Lung (tissue), 16 donors: Measurements from ENCODE around the gene SND1. TPM values are rescaled to one million over a fixed set of nuclear protein-coding genes. Genes with fewer than 3 reads are reported as not detected.

ENCODE experiments used
- ATAC-seq: fragments of 200-7000 bp; cut with Tn5 transposase; one replicate; pipeline ENCODE4 v1.9.1; 2020; ENCODE audit warnings: moderate number of reproducible peaks; ENCODE audit not compliant: insufficient read depth, low FRiP score
- DNase-seq, 3 donors: peaks; one replicate each; pipeline ENCODE4 v3.0.0-alpha.2; 2013 to 2017
- H3K27ac ChIP-seq, 2 donors: one replicate each; pipeline ENCODE4 v1.5.1; 2013; ENCODE audit warnings: mild to moderate bottlenecking in 2 of 2, moderate library complexity in 2 of 2, control low read depth in 1 of 2, inconsistent platforms in 1 of 2, low read depth in 1 of 2, low read length in 1 of 2
- H3K27me3 ChIP-seq, 3 donors: one replicate each; pipeline ENCODE4 v1.5.1; 2013; ENCODE audit warnings: low read length in 2 of 3; ENCODE audit not compliant: control insufficient read depth in 3 of 3, insufficient read depth in 3 of 3
- H3K36me3 ChIP-seq, 4 donors: one replicate each; pipeline ENCODE4 v1.5.1; 2013; ENCODE audit warnings: low read length in 4 of 4, mild to moderate bottlenecking in 1 of 4, moderate library complexity in 1 of 4; ENCODE audit not compliant: control insufficient read depth in 4 of 4, insufficient read depth in 4 of 4
- H3K4me1 ChIP-seq, 5 donors: one replicate each; pipeline ENCODE4 v1.5.1; 2013; ENCODE audit warnings: low read length in 5 of 5, mild to moderate bottlenecking in 2 of 5, moderate library complexity in 1 of 5; ENCODE audit not compliant: control insufficient read depth in 5 of 5, insufficient read depth in 5 of 5
- H3K4me3 ChIP-seq: one replicate; pipeline ENCODE4 v1.5.1; 2013; ENCODE audit warnings: mild to moderate bottlenecking, control low read depth, moderate library complexity
- H3K9ac ChIP-seq, 2 donors: one replicate each; pipeline ENCODE4 v1.5.1; 2013; ENCODE audit warnings: low read length in 2 of 2, control low read depth in 1 of 2; ENCODE audit not compliant: insufficient read depth in 1 of 2
- H3K9me3 ChIP-seq, 4 donors: one replicate each; pipeline ENCODE4 v1.5.1; 2013; ENCODE audit warnings: low read length in 3 of 4, mild to moderate bottlenecking in 1 of 4, moderate library complexity in 1 of 4; ENCODE audit not compliant: control insufficient read depth in 4 of 4, insufficient read depth in 3 of 4
- CTCF ChIP-seq: IDR thresholded peaks from 2 replicates; pipeline ENCODE4 v1.5.1; 2012; ENCODE audit warnings: mild to moderate bottlenecking; ENCODE audit errors: control extremely low read depth, extremely low read depth
- WGBS, 2 donors: extraction: QIAGEN DNeasy Blood & Tissue Kit; methylation state at CpG; one replicate each; pipeline ENCODE4 v1.1.7; 2013; 5-methylcytosine and 5-hydroxymethylcytosine counted together
- long read RNA-seq, 5 donors: transcript quantifications; one replicate each; lab custom pipeline, GENCODE V29; 2026
- polyA plus RNA-seq, 2 donors: library from polyadenylated mRNA; stranded (reverse); fragments of 200-250 nt; gene quantifications; one replicate each; pipeline ENCODE4 v1.2.1, GENCODE V29; 2013
- total RNA-seq, 2 donors: library from RNA; depleted of rRNA in 1 of 2; stranded (reverse); fragments of >200 nt in 1 of 2; gene quantifications; one replicate each; pipeline ENCODE4 v1.2.1, GENCODE V29; 2014 to 2021
- donor health status: control.
- donor health status: control.
- donor health status: Bipolar disorder and iron deficiency.
- donor health status: healthy.
- donor health status: DM: yes; HTN: yes; CAD: no.

SND1 gene
- total RNA-seq: 100 to 1,000 TPM; 142 to 210 TPM
- 100 to 1,000 TPM in 1 of 2 donors, 10 to 100 TPM in 1; 94.5 to 132 TPM for polyA plus RNA-seq
- long read RNA-seq, donor 1, transcript SND1-201 (24 exons, 3,476 nt): major isoform, 22 of 98 reads
- long read RNA-seq, donor 1, transcript SND1-203 (2 exons, 793 nt): minor isoform, 5 of 98 reads
- long read RNA-seq, donor 1, partial matches to known transcripts: 69 of 98 reads
- long read RNA-seq, donor 1, other reads (novel, unspliced or antisense): 0 of 98 reads
- long read RNA-seq, donor 2, partial matches to known transcripts: 23 of 32 reads
- long read RNA-seq, donor 2, other reads (novel, unspliced or antisense): 0 of 32 reads
- long read RNA-seq, donor 3, transcript SND1-201 (24 exons, 3,476 nt): major isoform, 12 of 45 reads
- long read RNA-seq, donor 3, transcript SND1-203 (2 exons, 793 nt): minor isoform, 5 of 45 reads
- long read RNA-seq, donor 3, partial matches to known transcripts: 27 of 45 reads
- long read RNA-seq, donor 3, other reads (novel, unspliced or antisense): 0 of 45 reads
- long read RNA-seq, donor 4, partial matches to known transcripts: 12 of 20 reads
- long read RNA-seq, donor 4, other reads (novel, unspliced or antisense): 0 of 20 reads
- long read RNA-seq, donor 5, transcript SND1-201 (24 exons, 3,476 nt): major isoform, 22 of 105 reads
- long read RNA-seq, donor 5, transcript SND1-203 (2 exons, 793 nt): minor isoform, 10 of 105 reads
- long read RNA-seq, donor 5, partial matches to known transcripts: 69 of 105 reads
- long read RNA-seq, donor 5, other reads (novel, unspliced or antisense): 0 of 105 reads

- DNase-seq: peak; percentile 99 to 100 (median 99)
- Histone ChIP-seq H3K9me3 (no peaks in the 10 kb centered on the region), H3K27me3 (no peaks in the 10 kb centered on the region), H3K9ac (peak within 1 kb of the TSS; percentile 97 to 98), H3K4me3 (peak within 1 kb of the TSS; percentile 89), H3K36me3 (peaks cover 0 to 4% (median 0%) of the 10 kb centered on the region in 4 donors), H3K27ac (peak within 1 kb of the TSS; percentile 96), H3K4me1 (peaks cover 3 to 31% (median 15%) of the 10 kb centered on the region in 5 donors)
- 1% methylated on average over 66 to 67 of the region's 67 CpGs for WGBS, 2 donors
- peak; percentile 96 for ATAC-seq
- TF ChIP-seq CTCF: no peak
Measured at GRCh38 chr7:127651556-127652332, at the start of gene SND1. SND1 (plus strand) TSS chr7:127652194; CDS start chr7:127652374, 180 bp downstream.

- Histone ChIP-seq H3K9ac (no peak overlapping the region), H3K4me3 (no peak overlapping the region), H3K9me3 (peaks cover 0 to 17% (median 1%) of the 10 kb centered on the region in 4 donors), H3K4me1 (no peaks in the 10 kb centered on the region), H3K27me3 (no peaks in the 10 kb centered on the region), H3K27ac (no peak overlapping the region), H3K36me3 (no peaks in the 10 kb centered on the region)
- 85 to 95% methylated on average over 6 of the region's 6 CpGs for WGBS, 2 donors
- DNase-seq (no peak), ATAC-seq (no peak)
- TF ChIP-seq CTCF: no peak
Measured at GRCh38 chr7:127608446-127608845, 43.5 kb upstream of the SND1 start.

- Histone ChIP-seq H3K9me3 (peaks cover 0 to 17% (median 1%) of the 10 kb centered on the region in 4 donors), H3K9ac (no peak overlapping the region), H3K36me3 (no peaks in the 10 kb centered on the region), H3K4me1 (no peaks in the 10 kb centered on the region), H3K27me3 (peaks cover 0 to 1% (median 0%) of the 10 kb centered on the region in 3 donors), H3K4me3 (no peak overlapping the region), H3K27ac (no peak overlapping the region)
- no peak for DNase-seq
- no peak for ATAC-seq
- WGBS, 2 donors: 90 to 93% methylated on average over 6 of the region's 6 CpGs
- TF ChIP-seq CTCF: no peak
Measured at GRCh38 chr7:127609297-127609696, 42.7 kb upstream of the SND1 start.
